Endothelial cell of umbilical vein (primary cell): Measurements from ENCODE around the gene SAMD4A.

Experiments
- CTCF ChIP-seq, 2 donors: IDR thresholded peaks; 1 replicate in 1 of 2; 2 replicates in 1 of 2; pipeline ENCODE4 v1.5.1; 2011; ENCODE audit warnings: low read length in 2 of 2, mild to moderate bottlenecking in 2 of 2, moderate library complexity in 2 of 2, control low read depth in 1 of 2, inconsistent platforms in 1 of 2, low read depth in 1 of 2; ENCODE audit not compliant: insufficient read depth in 1 of 2; ENCODE audit errors: extremely low read depth in 1 of 2
- POLR2A ChIP-seq: IDR thresholded peaks from 2 replicates; pipeline ENCODE4 v1.6.1; 2012; ENCODE audit warnings: low read depth, mild to moderate bottlenecking, control low read depth, low read length
- POLR2AphosphoS5 ChIP-seq: IDR thresholded peaks from 2 replicates; pipeline ENCODE4 v1.6.1; 2012; ENCODE audit warnings: low read depth, mild to moderate bottlenecking, control low read depth, low read length, moderate library complexity; ENCODE audit not compliant: insufficient read depth

GRCh38 chr14:54697001-54697400 is 130.1 kb downstream of the SAMD4A start:
- TF ChIP-seq POLR2AphosphoS5 (no peak), CTCF (IDR thresholded peaks at IDR 0.05; ENCODE audit: extremely low read depth in 1 of 2, insufficient read depth in 1 of 2, low read depth in 1 of 2, low read length in 2 of 2) (no peak), POLR2A (no peak)
